GM19035 (cell line): ENCODE results near the gene ARHGAP15.

ENCODE experiments used
- ATAC-seq: cut with Tn5 transposase; IDR thresholded peaks from one replicate; pipeline ENCODE4 v1.9.1; 2021; ENCODE audit not compliant: unreplicated experiment

Gene ARHGAP15

DNA sequence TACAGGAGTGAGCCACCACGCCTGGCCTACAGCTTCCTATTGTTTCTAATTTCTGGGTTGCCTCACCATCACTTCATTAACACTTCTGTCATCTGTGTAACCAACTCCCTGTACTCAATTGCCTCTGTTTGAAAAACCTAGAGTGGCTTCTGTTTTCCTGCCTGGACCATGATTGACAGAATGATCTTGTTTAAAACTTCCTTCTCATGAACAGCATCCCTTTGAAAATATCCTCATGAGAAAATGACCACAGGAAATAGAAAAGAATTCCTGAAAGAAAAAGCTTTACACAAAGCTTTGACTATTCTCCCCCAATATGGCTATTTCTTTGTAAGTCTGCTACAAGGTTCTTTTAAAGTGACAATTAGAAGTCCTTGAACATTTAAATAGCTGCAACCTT is 672.3 kb downstream of the ARHGAP15 start:
- ATAC-seq, result no peak

- ATAC-seq, result peak; percentile 46
Measured at GRCh38 chr2:143802242-143802641, 673.0 kb downstream of the ARHGAP15 start.

GRCh38 chr2:143802871-143803650 is 673.8 kb downstream of the ARHGAP15 start:
- peak; percentile 79 for ATAC-seq

- no peak for ATAC-seq
Measured at GRCh38 chr2:143803936-143804335, 674.7 kb downstream of the ARHGAP15 start.

DNA sequence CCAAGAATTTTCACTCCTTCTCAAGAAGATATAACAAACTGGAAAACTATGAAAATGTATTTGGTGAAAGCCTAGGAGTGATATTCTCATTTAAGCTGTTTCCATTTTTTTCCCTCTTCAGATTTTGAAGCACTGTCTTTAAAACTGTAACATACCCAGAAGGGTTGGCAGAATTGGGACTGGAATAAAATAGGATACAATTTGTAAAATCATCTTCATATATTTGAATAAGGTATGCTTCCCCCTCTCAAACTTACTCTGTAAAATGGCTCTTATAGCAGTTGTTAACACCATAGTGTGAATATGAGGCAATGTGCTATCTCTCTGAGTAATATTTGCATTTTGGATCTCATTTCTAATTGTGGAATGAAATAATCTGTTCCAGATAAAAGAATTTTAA is 676.4 kb downstream of the ARHGAP15 start:
- no peak for ATAC-seq

- no peak for ATAC-seq
Measured at GRCh38 chr2:143807192-143807591, 678.0 kb downstream of the ARHGAP15 start.

DNA sequence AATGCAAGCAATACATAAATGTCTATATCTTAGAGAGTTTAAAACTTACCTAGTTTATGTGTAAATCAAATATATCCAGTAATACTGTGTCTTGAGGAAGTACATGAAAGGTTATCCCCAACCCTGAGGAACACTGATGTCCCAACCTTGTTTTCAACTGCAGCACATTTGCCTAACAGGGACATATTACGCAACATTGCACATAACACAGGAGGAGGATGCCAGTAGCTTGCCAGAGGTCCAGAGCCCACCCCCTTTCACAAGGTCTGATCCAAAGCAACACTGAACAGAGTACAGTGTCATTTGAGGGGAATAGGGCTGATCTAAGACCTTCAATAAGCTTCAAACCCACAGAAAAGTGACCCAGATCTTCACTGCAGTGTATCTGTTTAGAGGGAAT is 678.5 kb downstream of the ARHGAP15 start:
- no peak for ATAC-seq

DNA sequence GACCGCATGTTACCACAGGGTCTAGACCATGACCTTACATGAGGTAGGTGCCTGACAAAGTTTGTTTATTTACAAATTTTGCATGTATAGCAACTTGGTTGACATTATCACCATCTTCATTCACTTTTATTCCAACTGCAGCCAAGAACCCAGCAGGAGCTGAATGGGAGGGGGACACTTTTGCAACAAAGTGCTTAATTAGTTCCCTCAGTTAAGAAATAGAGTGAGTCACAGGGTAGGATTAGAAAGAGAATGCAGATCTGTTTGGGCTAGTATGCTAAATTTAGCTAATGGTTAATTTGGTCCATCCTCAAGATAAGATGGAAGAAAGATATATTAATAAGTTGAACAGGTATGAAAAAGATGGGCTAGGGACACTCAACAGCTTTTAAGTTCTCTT is 678.9 kb downstream of the ARHGAP15 start:
- ATAC-seq, result no peak

GRCh38 chr2:143815082-143815481 is 685.9 kb downstream of the ARHGAP15 start:
- ATAC-seq, result no peak

GRCh38 chr2:143816916-143817315 is 687.7 kb downstream of the ARHGAP15 start:
- no peak for ATAC-seq
